Astrocyte of the cerebellum (primary cell): ENCODE results near the gene SLC30A2.

Source experiments
- DNase-seq: peaks from one replicate; pipeline ENCODE4 v3.0.0-alpha.2; 2011; ENCODE audit warnings: low read depth
- H3K4me3 ChIP-seq: 2 replicates; pipeline ENCODE4 v1.5.1; 2011; ENCODE audit warnings: mild to moderate bottlenecking, low read depth, low read length, moderate library complexity
- in situ Hi-C: cut with HindIII; loops from 2 replicates; pipeline ENCODE4 v1.10.0; 2017; ENCODE audit warnings: low sequenced_read_pairs
- TF ChIP-seq, protein P1 (sequence below): IDR thresholded peaks from 2 replicates; pipeline ENCODE4 v1.5.1; 2012; ENCODE audit warnings: low read length, low read depth, moderate library complexity, mild to moderate bottlenecking; ENCODE audit errors: missing control alignments

The SLC30A2 gene

DNA sequence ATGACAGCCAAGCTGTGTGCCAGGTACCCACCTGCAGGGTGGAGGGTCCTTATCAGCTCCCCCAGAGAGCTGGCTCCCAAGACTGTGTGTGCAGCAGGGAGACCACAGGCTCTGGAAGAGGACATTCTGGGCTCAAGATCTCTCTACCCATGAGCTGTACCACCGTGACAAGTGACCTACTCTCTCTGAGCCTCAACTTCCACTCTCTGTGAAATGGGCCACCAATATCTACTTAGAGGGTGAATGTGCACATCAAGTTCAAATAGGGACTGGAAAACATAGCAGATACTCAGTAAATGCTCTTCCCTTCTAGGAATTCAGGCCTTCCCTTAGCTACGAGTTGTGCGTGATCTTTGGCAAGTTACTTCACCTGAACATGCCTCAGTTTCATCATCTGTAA, 1.5 kb downstream of the SLC30A2 start:
- in situ Hi-C loops: no loop called here
- no peak overlapping the region for H3K4me3 ChIP-seq
- no peak for DNase-seq
- TF ChIP-seq, protein P1, sequence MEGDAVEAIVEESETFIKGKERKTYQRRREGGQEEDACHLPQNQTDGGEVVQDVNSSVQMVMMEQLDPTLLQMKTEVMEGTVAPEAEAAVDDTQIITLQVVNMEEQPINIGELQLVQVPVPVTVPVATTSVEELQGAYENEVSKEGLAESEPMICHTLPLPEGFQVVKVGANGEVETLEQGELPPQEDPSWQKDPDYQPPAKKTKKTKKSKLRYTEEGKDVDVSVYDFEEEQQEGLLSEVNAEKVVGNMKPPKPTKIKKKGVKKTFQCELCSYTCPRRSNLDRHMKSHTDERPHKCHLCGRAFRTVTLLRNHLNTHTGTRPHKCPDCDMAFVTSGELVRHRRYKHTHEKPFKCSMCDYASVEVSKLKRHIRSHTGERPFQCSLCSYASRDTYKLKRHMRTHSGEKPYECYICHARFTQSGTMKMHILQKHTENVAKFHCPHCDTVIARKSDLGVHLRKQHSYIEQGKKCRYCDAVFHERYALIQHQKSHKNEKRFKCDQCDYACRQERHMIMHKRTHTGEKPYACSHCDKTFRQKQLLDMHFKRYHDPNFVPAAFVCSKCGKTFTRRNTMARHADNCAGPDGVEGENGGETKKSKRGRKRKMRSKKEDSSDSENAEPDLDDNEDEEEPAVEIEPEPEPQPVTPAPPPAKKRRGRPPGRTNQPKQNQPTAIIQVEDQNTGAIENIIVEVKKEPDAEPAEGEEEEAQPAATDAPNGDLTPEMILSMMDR: no peak

DNA sequence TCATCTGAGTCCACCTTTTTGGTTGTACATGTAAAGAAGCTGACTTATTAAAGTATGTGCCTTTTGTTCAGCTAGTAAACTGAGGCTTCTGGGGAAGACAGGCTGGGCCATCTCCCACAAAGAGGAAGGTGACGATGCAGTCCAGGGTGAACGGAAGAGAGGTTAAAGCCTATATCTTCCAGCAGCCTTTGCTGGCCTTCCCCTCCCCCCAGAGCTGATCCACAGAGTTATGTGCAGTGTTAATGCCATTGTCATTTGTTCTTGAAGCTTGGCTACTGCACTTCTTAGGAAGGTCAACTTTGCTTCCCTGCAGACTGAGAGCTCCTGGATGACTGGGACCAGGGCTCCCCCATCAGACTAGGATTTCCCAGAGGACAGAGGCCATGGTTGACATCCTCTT, 2.2 kb downstream of the SLC30A2 start:
- H3K4me3 ChIP-seq: no peak overlapping the region
- in situ Hi-C loops: no loop called here
- DNase-seq: no peak
- TF ChIP-seq, protein P1: no peak

DNA sequence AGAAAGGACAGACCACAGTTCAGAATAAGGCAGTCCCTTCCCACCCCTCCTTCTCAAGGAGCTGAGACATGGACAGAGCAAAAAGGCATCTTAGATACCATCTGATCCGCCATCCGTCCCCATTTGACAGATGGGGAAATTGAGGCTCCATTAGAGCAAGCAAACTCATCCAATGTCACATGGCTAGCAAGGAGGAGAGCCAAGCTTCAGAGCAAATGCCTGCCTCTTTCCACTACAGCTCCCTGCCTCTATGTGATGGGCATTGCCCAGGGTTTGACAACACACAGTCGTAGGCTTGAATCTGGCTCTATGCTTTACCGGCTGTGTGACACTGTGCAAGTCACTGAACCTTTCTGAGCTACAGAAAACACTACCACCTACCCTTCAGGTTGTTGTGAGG, 3.9 kb downstream of the SLC30A2 start:
- TF ChIP-seq, protein P1: no peak
- no peak for DNase-seq
- H3K4me3 ChIP-seq: no peak overlapping the region
- in situ Hi-C loops: no loop called here

DNA sequence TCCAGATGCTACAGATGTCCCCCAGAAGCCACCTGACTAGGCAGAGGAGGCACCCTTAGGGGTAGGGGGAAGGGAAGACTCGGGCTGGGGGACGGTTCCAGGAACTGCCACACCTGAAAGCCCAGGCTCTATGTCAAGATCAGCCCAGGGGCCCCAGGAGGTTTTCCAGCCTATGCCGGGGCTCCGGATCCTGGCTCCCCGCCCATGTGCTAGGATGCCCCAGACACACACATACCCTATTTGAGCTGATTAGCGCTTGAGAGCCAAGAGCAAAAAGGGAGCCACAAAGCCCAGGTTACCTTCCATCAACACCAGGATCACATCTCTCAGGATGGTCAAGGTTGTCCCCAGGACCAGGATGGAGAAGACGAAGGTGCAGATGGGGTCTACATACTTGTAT, 4.5 kb downstream of the SLC30A2 start:
- in situ Hi-C loops: no loop called here
- TF ChIP-seq, protein P1: no peak

DNA sequence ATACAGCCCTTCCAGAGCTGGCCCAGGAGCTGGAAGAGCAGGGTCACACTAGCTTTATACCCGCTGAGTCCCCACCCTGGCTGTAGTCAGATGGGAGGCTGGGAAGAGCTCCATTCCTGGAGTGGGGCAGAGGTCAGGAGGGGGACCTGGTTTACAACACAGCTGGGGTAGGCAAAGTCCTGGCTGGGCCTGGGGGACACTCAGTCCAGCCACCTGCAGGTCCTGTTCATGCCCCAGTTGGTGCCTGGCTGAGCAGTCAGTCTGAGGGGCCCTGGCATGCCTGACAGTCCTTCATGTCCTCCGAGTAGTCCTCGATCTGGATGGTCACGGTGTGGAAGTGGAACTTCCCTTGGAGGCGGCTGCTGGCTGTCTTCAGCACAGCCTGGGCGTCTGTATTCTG, 7.0 kb downstream of the SLC30A2 start:
- TF ChIP-seq, protein P1: no peak
- H3K4me3 ChIP-seq: no peak overlapping the region
- in situ Hi-C loops: no loop called here
- DNase-seq: no peak

More for the DNA sequence above, 4.5 kb downstream of the SLC30A2 start:
- H3K4me3 ChIP-seq: no peak overlapping the region
- DNase-seq: no peak

DNA sequence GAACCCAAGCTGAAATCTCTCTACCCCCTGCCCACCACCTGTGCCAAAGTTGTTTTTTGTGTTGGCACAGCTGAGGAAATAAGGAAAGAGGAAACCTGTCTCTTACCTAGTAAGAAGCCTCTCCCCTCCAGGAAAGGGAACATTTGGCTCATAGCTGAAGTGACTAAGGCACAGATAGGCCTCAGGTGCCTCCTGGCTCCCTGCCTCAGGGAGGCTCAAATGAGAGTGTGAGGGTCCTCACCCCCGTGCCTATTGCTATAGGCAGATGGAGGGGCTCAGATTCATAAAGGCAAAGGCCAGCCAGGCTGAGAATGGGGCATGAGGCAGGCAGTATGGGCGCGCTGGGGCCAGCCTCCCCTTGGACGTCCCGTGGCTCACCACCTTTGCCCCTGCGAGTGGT, 7.4 kb downstream of the SLC30A2 start:
- DNase-seq: no peak
- TF ChIP-seq, protein P1: no peak
- H3K4me3 ChIP-seq: no peak overlapping the region
- in situ Hi-C loops: no loop called here

DNA sequence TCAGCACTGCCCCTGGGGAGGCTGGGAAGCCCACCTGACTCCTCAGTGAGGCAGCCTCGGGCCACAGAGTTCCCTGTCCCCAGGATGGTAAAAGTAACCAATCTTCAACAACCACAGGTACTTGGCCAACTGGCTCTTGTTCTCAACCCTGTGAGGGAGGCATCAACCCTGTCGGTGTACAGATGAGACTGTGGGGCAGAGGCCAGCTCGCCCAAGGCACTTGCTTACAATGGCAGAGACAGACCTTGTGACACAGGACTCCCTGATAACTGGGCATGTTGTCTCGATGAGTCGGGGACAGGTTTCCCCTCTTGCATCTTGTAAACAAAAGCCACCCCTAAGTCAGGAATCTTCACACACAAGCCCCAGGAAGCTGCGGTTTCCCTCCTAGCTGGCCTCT, 8.0 kb downstream of the SLC30A2 start:
- no peak overlapping the region for H3K4me3 ChIP-seq
- TF ChIP-seq, protein P1: no peak
- DNase-seq: no peak
- in situ Hi-C loops: no loop called here
